GM18526 (cell line): ENCODE measurements around the gene GUCA1A.

Experiments used
- POLR2A ChIP-seq: IDR thresholded peaks from 3 replicates; pipeline ENCODE4 v1.6.1; 2011; ENCODE audit not compliant: insufficient read length; ENCODE audit errors: extremely low read depth

Gene GUCA1A

GRCh38 chr6:42159431-42160024, 13.6 kb upstream of the GUCA1A start:
- no peak for TF ChIP-seq POLR2A

- no peak for TF ChIP-seq POLR2A
Observed at GRCh38 chr6:42162384-42162783, 10.8 kb upstream of the GUCA1A start.

- TF ChIP-seq POLR2A, result no peak
Observed at GRCh38 chr6:42162812-42163211, 10.4 kb upstream of the GUCA1A start.

DNA sequence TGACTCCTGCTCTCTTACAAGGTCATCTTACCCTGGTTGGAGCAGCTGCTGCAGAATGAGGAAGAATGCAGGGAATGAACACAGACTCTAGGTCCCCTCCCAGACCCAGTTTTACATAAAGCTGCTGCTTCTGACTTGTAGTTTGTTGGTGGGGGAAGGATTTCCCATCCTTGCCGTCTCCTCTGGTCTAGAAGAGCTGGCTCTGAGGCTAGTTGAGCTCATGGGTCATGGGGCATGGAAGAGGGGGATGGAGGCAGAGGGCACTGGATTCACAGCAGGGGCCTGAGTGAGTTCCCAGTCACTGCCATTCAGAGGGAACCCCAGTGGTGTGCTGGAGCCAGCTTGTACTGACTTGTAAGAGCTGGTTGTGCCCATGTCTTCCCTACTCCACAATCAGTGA, 9.2 kb upstream of the GUCA1A start:
- TF ChIP-seq POLR2A, result no peak

DNA sequence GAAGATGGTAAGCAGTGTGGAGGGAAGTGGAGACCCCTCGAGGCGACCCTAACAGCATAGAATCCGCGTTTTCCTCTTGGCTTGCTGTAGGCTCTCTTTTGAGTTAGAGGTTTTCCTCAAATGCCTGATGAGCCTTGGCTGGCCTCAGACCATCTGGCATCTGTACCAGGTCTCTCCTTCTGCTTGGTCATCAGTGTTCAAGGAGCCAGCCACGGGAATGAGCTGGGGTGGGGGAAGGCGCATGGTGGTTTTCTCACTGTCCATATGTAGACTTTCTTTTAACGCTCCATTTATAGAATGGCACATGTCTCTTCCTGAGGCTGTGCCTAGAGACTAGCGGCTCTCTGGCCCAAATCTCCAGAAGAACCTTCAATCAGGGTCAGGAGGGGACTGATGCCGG, 8.1 kb upstream of the GUCA1A start:
- no peak for TF ChIP-seq POLR2A

DNA sequence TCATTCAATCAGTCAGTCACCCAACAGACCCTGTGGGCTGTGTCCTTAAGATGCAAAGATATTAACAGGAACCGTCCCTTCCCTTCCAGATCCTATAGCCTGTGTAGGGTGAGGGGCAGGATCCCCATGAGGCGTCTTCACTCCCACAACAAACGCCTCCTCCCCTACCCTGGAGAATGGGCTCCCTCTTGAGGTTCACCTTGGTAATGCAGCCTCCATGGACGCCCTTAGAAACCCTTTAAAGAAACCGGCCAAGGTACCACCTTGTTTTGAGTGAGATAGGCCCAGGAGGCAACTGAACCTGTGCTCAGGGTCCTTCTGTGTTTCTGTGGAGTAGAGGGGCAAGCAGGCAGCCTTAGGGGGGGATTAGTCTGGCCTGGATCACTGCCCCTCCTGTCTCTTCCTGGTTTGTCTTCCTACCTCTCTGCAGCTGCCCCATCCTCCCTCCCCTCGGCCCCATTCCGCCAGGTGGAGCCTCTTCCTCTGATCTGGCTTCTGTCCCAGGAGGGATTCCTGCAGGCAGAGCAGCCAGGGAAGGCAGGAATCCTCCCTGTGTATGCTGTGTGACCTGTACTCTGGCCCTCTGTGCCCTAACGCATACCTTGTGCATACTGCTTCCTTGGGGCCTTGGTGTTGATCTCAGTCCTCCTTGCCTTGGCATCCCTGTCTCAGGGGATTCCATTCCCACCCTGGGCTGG, 6.6 kb upstream of the GUCA1A start:
- no peak for TF ChIP-seq POLR2A

GRCh38 chr6:42168650-42169049, 4.5 kb upstream of the GUCA1A start:
- no peak for TF ChIP-seq POLR2A

GRCh38 chr6:42171813-42172581, 1.2 kb upstream of the GUCA1A start:
- TF ChIP-seq POLR2A, result no peak

- TF ChIP-seq POLR2A, result no peak
Observed at GRCh38 chr6:42175860-42176259, 2.7 kb downstream of the GUCA1A start.

- TF ChIP-seq POLR2A, result no peak
Observed at GRCh38 chr6:42176981-42177380, 3.8 kb downstream of the GUCA1A start.

GRCh38 chr6:42177514-42178364, 4.6 kb downstream of the GUCA1A start:
- TF ChIP-seq POLR2A, result no peak

GRCh38 chr6:42179261-42179944, 6.2 kb downstream of the GUCA1A start:
- TF ChIP-seq POLR2A, result no peak

GRCh38 chr6:42179945-42180313, 6.8 kb downstream of the GUCA1A start:
- no peak for TF ChIP-seq POLR2A

GRCh38 chr6:42182101-42182500, 8.9 kb downstream of the GUCA1A start:
- no peak for TF ChIP-seq POLR2A

- no peak for TF ChIP-seq POLR2A
Observed at GRCh38 chr6:42184475-42184874, 11.3 kb downstream of the GUCA1A start.
